ENCODE data around the gene RBM38.

DNA sequence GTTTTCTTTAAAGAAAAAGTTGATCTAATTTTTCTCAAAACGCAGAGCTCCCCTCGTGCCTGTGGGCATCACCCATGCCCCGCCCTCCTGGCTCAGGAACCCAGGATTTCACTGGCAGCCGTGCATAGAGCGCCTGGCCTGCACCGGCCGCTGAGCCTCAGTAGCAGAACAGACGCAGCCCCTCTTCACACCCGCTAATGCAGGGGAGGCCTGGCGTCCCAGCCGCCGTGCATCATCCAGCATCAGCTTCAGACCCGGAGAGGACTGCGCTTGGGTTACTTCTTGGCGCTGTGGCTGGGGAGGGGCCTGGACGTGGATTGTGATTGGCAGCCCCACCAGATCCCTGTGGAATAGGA is 18.1 kb downstream of the RBM38 start:
- TF ChIP-seq MAZ (IDR thresholded peaks at IDR 0.05; ENCODE audit: borderline replicate concordance, low read depth, low read length) (no peak), FOSL2 (IDR thresholded peaks at IDR 0.05) (no peak), FOSL2 (CRISPR knock-in tag; IDR thresholded peaks at IDR 0.05) (no peak), CHD2 (IDR thresholded peaks at IDR 0.05; ENCODE audit: low read length, partially characterized antibody) (no peak), POLR2A (IDR thresholded peaks at IDR 0.05; ENCODE audit: low read length) (no peak), RFX5 (IDR thresholded peaks at IDR 0.05) (no peak), KDM5A (IDR thresholded peaks at IDR 0.05) (no peak), EP300 (IDR thresholded peaks at IDR 0.05) (no peak), RAD21 (conservative IDR thresholded peaks at IDR 0.05 in 1 of 2, IDR thresholded peaks at IDR 0.05 in 1 of 2) (no peak), CBX8 (IDR thresholded peaks at IDR 0.05) (no peak)
- TF ChIP-seq, protein P1, sequence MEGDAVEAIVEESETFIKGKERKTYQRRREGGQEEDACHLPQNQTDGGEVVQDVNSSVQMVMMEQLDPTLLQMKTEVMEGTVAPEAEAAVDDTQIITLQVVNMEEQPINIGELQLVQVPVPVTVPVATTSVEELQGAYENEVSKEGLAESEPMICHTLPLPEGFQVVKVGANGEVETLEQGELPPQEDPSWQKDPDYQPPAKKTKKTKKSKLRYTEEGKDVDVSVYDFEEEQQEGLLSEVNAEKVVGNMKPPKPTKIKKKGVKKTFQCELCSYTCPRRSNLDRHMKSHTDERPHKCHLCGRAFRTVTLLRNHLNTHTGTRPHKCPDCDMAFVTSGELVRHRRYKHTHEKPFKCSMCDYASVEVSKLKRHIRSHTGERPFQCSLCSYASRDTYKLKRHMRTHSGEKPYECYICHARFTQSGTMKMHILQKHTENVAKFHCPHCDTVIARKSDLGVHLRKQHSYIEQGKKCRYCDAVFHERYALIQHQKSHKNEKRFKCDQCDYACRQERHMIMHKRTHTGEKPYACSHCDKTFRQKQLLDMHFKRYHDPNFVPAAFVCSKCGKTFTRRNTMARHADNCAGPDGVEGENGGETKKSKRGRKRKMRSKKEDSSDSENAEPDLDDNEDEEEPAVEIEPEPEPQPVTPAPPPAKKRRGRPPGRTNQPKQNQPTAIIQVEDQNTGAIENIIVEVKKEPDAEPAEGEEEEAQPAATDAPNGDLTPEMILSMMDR (IDR thresholded peaks at IDR 0.05): no peak
- TF ChIP-seq, protein P2, sequence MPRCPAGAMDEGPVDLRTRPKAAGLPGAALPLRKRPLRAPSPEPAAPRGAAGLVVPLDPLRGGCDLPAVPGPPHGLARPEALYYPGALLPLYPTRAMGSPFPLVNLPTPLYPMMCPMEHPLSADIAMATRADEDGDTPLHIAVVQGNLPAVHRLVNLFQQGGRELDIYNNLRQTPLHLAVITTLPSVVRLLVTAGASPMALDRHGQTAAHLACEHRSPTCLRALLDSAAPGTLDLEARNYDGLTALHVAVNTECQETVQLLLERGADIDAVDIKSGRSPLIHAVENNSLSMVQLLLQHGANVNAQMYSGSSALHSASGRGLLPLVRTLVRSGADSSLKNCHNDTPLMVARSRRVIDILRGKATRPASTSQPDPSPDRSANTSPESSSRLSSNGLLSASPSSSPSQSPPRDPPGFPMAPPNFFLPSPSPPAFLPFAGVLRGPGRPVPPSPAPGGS (IDR thresholded peaks at IDR 0.05): no peak
